Parathyroid adenoma (tissue), 2 donors: ENCODE data around the gene ACBD7.

Experiments
- H2AFZ ChIP-seq: fragments of 300-600 bp; sonication (generic); one replicate; pipeline ENCODE4 v1.7.0; 2017; ENCODE audit warnings: antibody characterized with exemption, mild to moderate bottlenecking
- H3K27ac ChIP-seq: fragments of 300-600 bp; sonication (generic); one replicate; pipeline ENCODE4 v1.7.0; 2017
- H3K27me3 ChIP-seq: fragments of 300-600 bp; sonication (generic); one replicate; pipeline ENCODE4 v1.7.0; 2017; ENCODE audit warnings: low read length; ENCODE audit not compliant: control insufficient read depth, insufficient read depth
- H3K36me3 ChIP-seq: fragments of 300-600 bp; sonication (generic); one replicate; pipeline ENCODE4 v1.7.0; 2017; ENCODE audit warnings: low read length; ENCODE audit not compliant: control insufficient read depth, insufficient read depth
- H3K4me1 ChIP-seq: fragments of 300-600 bp; sonication (generic); one replicate; pipeline ENCODE4 v1.7.0; 2017; ENCODE audit warnings: control low read depth
- H3K4me2 ChIP-seq: fragments of 300-600 bp; sonication (generic); one replicate; pipeline ENCODE4 v1.7.0; 2017; ENCODE audit warnings: low read length
- H3K4me3 ChIP-seq: fragments of 300-600 bp; sonication (generic); one replicate; pipeline ENCODE4 v1.7.0; 2017; ENCODE audit warnings: low read depth, low read length
- H3K79me2 ChIP-seq: fragments of 300-600 bp; sonication (generic); one replicate; pipeline ENCODE4 v1.7.0; 2017; ENCODE audit warnings: control low read depth
- H3K9ac ChIP-seq: fragments of 300-600 bp; sonication (generic); one replicate; pipeline ENCODE4 v1.7.0; 2017; ENCODE audit warnings: mild to moderate bottlenecking
- H3K9me3 ChIP-seq: fragments of 300-600 bp; sonication (generic); one replicate; pipeline ENCODE4 v1.7.0; 2017; ENCODE audit warnings: low read length; ENCODE audit not compliant: control insufficient read depth
- TF ChIP-seq, protein P1 (sequence below): fragments of 300-600 bp; sonication (generic); IDR thresholded peaks from one replicate; pipeline ENCODE4 v1.7.0; 2017; ENCODE audit warnings: antibody characterized with exemption, mild to moderate bottlenecking
- donor health status: primary hyperparathyroidism.

Gene ACBD7

DNA sequence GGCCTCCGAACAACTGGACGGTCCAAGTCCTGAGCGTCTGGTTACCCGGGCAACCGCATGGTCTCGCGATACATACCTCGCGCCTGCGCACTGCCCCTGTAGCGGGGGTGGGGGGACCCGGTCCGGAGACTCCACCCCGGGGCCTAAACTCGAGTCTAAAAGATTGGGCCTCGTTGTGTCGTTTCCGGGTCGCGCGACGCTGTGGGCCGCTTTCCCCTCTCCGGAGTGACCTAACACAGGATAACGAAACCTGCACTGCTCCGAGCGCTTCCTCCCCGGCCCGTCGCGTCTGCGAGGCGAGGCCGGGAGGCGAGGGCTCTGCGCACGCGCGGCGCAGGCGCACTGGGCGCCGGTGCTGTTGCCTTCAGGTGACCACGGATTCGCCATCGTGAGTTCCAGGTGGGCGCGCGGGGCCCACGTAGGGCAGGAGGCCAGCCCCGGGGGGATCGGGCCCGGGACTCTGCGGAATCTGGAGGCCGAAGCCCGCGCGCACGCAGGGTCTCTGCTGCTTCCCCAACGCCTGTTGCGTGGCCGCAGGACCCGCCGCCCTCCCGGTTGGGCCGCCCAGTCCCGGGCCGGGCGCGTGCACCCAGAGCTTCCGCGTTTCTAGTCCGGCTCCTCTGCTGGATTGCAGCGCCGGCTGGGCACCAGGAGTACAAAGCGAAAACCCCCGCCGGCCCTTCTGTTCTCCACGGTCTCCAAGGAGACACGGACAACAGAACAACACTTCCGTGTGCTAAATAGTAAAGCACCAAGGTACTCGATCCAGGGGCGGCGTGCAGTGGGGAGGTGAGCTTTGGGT lies 8.6 kb upstream of the ACBD7 start, which contains the start of gene RPP38:
Gene RPP38 (plus strand): TSS at position 345 of the 802 bp plus-strand sequence. CDS start 5,960 bp downstream, outside the sequence.
- Histone ChIP-seq H3K79me2 (peaks cover 20% of the 10 kb centered on the region), H3K36me3 (no peaks in the 10 kb centered on the region), H3K4me3 (peak within 1 kb of the TSS; percentile 96), H3K27ac (peak within 1 kb of the TSS; percentile 99), H3K9ac (peak within 1 kb of the TSS; percentile 94), H3K4me2 (peak within 1 kb of the TSS; percentile 100), H3K27me3 (no peaks in the 10 kb centered on the region), H3K4me1 (peaks cover 3% of the 10 kb centered on the region), H3K9me3 (no peaks in the 10 kb centered on the region), H2AFZ (peak within 1 kb of the TSS; percentile 96)
- TF ChIP-seq, protein P1, sequence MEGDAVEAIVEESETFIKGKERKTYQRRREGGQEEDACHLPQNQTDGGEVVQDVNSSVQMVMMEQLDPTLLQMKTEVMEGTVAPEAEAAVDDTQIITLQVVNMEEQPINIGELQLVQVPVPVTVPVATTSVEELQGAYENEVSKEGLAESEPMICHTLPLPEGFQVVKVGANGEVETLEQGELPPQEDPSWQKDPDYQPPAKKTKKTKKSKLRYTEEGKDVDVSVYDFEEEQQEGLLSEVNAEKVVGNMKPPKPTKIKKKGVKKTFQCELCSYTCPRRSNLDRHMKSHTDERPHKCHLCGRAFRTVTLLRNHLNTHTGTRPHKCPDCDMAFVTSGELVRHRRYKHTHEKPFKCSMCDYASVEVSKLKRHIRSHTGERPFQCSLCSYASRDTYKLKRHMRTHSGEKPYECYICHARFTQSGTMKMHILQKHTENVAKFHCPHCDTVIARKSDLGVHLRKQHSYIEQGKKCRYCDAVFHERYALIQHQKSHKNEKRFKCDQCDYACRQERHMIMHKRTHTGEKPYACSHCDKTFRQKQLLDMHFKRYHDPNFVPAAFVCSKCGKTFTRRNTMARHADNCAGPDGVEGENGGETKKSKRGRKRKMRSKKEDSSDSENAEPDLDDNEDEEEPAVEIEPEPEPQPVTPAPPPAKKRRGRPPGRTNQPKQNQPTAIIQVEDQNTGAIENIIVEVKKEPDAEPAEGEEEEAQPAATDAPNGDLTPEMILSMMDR, result no peak

DNA sequence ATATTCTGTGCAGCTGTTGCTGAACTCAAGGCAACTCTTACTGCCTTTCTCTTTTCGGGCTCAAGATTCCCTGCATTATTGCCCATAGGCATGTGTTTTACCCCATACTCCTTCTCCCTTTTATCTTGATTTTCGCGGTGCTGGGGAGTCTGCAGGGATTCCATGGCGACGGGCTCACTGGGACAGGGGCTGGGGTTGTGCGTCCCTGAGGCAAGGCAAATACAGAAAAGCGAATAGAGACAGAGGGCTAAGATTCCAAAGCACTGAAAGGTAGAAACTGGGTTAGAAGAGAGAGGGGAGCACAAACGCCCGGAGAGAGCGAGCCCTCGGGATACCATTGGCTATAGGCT lies 8.1 kb upstream of the ACBD7 start:
- H3K4me3 ChIP-seq, result peak overlapping the region; percentile 96
- TF ChIP-seq, protein P1, result no peak
- H3K36me3 ChIP-seq, result no peaks in the 10 kb centered on the region
- peak overlapping the region; percentile 96 for H2AFZ ChIP-seq
- H3K79me2 ChIP-seq, result peaks cover 20% of the 10 kb centered on the region
- peak overlapping the region; percentile 100 for H3K4me2 ChIP-seq
- H3K9me3 ChIP-seq, result no peaks in the 10 kb centered on the region
- H3K27me3 ChIP-seq, result no peaks in the 10 kb centered on the region
- H3K4me1 ChIP-seq, result peaks cover 3% of the 10 kb centered on the region
- peak overlapping the region; percentile 99 for H3K27ac ChIP-seq
- H3K9ac ChIP-seq, result no peak overlapping the region

DNA sequence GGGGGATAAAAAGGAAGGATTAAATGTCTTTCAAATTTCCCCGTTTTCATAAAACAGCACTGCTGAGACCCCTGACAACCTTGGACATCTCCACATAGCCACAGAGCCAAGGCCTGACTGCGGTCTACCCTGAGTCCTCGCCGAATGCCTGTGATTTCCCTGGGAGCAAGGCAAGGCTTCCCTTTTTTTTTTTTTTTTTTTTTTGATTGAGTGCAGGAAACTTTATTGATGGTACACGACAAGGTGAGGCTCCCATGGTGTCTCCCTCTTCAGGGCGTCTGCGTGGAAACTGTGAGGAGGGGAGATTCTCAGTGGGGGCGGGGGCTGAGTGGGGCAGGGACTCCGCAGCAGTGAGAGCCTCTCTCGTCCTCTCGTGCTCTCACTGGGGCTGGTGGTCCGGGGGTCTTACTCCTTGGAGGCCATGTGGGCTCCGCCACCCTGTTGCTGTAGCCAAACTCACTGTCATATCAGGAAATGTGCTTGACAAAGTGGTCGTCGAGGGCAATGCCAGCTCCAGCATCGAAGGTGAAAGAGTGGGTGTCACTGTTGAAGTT lies 4.4 kb upstream of the ACBD7 start:
- Histone ChIP-seq H3K27me3 (no peaks in the 10 kb centered on the region), H3K36me3 (no peaks in the 10 kb centered on the region), H3K9ac (no peak overlapping the region), H3K79me2 (peaks cover 1% of the 10 kb centered on the region), H3K4me2 (no peak overlapping the region), H3K9me3 (no peaks in the 10 kb centered on the region), H3K4me3 (no peak overlapping the region), H3K4me1 (peaks cover 4% of the 10 kb centered on the region), H3K27ac (no peak overlapping the region), H2AFZ (no peak overlapping the region)
- TF ChIP-seq, protein P1, result no peak

DNA sequence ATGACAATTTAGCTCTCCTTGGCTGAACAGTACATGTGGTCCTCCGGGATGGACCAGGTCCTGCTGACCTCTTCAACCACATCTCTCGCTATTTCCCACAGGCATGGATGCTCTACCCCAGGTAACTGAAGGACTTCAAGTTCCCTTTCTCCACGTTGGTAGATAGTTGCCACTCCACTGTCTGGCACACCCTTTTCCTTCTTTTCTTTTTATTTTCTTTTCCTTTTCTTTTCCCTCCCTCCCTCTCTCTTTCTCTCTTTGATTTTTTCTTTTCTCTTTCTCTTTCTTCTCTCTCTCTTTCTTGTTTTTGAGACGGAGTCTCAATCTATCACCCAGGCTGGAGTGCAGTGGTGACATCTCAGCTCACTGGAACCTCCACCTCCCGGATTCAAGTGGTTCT lies 2.8 kb upstream of the ACBD7 start:
- Histone ChIP-seq H3K4me1 (peaks cover 4% of the 10 kb centered on the region), H3K9me3 (no peaks in the 10 kb centered on the region), H3K4me3 (no peak overlapping the region), H3K79me2 (no peaks in the 10 kb centered on the region), H3K27ac (no peak overlapping the region), H3K4me2 (no peak overlapping the region), H2AFZ (no peak overlapping the region), H3K27me3 (no peaks in the 10 kb centered on the region), H3K36me3 (no peaks in the 10 kb centered on the region), H3K9ac (no peak overlapping the region)
- TF ChIP-seq, protein P1, result no peak
